Epidermal melanocyte (primary cell): Measurements from ENCODE around the gene EGFR.

Experiments
- DNase-seq: peaks from one replicate; pipeline ENCODE4 v3.0.0; 2011; ENCODE audit warnings: low spot score; ENCODE audit not compliant: insufficient read length

The EGFR gene

DNA sequence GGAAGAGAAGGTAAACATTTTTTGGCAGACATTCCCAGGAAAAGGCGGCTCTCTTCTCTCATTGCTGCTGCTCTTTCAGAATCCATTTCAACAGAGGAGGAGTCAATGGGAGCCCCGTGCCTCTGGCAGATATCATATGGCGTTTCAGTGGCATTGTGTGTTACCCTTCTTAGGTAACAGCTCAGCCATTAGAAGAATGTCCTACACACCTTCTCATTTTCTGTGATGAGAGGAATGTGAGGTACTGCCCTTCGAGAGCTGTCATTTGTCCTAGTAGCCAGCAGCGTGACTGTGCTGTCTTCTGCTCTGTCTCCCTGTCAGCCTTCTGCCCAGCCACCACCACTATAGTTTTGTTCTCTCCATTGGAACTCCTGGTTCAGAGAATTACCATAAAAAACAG is 102.4 kb downstream of the EGFR start:
- DNase-seq: no peak

DNA sequence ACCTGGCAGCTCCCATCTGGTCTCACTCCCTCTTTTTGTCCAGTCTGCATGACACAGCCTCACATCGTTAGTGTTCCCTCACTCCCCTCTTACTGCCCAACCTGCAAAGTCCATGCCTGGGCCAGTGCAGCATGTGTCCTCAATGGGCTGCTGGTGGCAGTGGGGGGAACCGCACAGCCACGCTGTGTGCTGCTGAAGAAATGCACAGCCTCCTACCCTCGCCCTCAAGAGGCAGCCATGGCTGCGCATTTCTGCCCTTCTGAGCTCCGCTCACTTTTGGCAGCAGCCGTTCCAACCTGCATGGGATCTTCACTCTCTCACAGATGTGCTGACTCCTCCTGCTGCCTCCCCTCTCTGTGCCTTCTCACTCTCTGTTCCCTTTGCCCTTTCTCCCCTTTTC is 103.4 kb downstream of the EGFR start:
- no peak for DNase-seq

DNA sequence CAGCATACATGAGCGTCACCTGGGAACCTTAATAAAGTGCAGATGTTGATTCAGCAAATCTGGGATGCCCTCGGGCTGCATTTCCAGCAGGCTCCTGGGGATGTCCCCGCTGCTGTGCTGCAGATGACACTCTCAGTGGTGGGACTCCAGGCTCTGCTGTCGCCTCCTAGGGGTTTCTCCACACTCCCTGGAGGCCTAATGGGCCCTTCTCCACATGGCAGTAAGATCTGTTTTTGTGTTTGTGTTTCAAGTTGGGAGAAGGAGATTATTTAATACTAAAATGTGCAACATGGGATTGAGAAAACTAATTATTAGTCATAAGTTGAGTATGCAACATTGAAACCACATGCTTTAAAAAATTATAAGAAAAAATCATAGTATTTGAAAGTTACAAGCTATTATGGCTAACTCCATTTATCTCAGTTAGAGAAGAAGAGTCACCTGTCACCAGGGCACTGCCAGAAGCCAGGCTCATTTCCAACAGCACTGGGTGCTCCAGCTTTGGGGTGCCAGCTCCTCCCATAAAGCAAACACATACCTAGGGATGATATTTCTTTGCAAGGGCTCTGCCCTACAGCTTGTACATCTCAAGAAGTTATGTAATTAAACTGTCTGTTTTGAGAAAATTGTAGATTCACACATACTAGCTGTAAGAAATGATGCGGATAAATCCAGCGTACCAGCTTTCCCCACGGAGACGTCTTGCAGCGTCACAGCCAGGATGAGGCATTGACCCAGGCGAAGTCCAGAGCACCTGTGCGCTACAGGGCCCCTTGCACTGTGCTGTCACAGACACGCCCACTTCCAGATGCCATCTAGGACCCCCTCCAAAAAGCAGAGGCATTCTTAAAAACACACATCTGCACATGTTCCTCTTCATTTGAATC is 106.4 kb downstream of the EGFR start:
- DNase-seq: no peak

DNA sequence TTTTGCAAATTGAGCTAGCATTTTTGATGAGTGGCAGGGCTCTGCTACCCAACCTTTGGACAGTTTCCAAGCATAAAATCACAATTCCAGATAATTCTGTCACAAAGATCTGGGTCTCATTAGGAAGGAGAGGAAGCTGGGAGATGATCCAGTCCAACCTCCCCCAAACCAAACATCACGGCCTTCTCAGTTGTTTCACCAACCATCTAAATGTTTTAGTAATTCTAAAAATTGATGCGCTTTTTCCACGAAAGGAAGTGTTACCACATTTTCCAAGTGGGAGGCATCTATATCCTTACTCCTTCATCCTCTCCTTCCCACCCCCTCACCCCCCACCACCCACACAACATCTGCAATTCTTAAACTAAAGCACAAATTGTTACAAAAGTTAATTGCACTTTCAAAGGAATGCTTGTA is 108.3 kb downstream of the EGFR start:
- DNase-seq: no peak

DNA sequence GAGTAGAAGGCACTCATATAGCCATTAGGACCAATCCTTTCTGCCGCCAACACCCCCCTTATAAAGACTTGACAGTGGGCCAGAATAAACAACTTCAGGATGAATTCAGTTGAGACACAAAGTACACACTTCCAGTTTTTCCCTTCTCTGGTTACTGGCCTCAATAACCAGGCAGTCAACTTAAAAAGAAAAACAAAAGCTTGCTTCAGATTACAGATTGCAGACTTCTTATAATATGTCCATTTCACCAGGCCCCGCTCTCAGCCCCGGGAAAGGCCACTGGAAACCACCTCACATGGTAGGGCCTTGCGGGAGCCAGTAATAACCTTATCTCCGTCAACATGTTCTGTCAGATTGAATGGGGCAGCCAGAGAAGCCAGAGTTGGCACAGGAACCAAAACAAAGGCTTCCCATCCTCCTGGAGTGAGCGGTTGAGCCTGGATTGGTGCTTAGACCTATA is 108.8 kb downstream of the EGFR start:
- DNase-seq: no peak

DNA sequence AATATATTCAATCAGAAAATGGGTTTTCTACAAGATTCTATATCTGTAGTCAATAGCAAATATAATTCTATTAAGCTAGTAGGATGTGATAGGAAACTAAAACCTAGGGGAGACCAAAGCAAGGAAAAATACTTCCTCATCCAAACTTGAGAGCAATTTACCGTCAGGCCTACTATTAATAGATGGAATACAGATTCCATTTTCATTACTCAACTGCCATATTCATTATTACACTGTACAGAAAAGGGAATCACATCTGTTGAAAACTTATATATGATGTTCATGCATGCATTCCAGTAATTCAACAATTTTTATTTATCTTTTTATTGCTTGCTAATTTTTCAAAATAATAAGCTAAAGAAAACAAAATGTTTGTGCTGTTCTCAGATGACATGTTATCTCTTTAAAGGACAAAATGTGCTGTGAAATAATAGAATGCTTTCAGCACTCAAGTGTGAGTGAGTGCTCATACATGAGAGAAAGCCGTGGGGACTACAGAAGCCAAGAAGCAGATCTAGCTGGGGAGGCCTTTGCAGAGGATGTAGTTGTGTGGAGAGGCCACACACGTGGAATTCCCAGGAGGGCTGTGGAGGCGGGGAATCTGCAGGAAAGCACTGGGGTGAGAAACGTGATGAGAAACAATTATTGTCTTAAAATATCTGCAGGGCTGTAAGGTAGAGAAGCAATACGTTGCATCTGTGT is 110.0 kb downstream of the EGFR start:
- no peak for DNase-seq

DNA sequence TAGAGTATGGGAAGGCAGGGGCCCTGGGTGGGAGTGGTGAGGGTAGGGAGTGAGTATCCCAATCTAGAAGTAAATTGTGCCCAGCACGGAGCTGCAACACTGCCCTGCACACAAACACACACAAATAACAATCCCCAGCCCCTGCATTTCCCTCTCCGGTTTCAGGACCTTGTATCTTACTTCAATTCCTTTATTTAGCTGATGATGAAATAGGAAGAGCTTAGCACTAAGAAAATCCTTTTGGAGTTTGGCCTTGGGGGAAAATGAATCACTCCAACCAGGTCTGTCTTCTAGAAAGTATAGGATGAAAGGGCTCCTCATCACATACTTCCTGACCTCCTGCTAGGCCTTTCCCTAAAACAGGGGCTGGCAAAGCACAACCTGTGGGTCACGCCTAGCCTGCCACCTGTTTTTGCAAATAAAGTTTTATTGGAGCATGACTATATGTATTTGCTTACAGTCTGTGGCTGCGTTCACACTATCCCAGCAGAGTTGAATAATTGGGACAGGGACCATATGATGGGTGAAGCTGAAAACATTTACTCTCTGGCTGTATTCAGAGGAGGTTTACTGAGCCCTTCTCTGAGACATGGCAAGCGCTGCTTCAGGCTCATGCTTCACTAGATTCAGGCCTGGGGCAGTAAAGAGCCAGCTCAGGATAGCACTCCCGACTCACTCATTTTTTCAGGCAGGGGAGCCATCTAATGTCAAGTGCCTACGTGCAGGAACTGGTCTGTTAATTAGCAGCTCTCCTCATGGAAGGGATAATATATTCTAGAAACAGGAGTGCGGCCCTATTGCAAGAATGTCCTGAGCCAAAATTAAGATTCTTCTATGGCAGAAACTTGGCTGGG is 111.0 kb downstream of the EGFR start:
- DNase-seq: no peak

DNA sequence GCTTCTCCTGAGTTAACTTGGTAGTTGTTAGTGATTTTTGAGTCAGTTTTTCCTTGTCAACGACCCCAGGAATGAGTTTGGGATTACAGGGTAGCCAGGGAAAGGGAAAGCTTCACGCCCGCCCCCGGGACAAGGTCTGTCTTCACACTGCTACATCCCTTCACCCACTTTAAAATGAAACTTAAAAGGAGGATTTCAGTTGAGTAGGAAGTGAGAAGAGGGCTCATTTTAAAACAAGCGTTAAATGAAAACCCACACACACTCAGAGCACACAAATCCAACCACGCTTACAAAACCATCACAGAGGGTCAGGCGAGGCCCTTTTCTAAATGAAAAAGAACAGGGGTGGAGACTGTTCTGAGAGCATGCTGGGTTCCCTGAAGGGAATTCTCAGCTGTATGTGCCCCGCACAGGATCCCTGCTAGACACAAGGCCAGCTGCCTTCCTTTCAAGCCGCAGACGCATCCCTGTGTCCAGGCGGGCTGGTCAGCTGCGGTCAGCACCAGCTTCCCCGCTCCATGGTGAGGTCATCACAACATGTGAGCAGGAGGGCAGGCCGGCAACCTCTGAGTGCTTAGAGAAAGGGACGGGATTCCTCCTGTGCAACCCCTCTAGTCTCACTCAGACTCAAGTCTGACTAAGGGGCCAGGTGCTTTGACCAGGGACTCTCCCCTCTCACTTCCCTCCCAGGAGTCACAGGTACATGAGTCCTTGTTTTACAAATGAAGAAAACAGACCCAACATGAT is 111.8 kb downstream of the EGFR start:
- DNase-seq: no peak

DNA sequence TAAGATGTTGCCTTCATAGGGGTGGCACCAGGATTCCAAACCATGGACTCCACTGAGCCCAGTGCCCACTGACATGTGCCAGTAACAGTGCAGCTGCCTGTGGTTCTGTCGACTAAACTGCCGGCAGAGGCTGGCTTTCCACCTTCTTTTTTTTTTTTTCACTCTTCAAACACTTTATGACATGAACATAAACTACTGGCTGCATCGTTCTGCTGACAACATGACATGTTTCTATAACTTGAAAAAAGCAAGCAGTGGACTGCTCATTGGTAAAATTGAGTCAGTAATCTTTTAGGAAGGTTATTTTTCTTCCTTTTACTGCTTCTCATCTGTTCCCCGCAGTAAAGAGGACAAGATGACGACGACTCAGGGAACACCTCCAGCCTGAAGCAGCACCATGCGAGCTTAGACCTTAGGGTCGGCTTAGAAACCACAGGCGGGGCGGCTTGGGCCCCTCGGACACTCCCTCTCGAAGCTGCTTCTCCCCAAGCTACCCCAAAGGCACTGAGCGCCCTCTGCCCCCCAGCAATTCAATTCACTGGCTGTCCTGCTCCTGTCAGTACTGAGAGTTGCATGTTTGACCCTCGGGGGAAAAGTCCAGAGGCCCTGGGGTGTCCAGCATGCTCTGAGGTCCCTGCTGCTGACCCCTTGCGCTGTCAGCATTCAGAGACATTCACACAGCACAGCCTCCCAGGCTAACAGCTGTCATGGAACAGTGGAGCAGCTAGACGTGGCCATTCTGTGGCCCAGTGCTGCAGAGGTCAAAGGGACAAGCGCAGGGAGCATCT is 112.5 kb downstream of the EGFR start:
- no peak for DNase-seq

DNA sequence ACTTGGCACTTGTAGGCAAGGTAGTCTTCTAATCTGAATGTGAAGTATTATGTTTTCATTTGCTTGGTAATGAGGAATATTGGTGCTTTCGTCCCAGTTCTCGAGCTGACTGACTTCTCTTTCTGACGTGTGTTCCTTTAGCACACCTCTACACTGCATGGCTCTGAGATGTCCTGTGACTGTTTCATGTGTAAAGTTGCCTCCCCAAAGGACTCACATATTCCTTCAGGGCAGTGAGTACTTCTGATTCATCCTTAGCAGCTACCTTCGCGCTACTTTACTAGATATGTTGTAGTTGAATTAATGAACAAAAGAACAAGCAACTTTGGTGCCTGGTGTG is 113.7 kb downstream of the EGFR start:
- no peak for DNase-seq

DNA sequence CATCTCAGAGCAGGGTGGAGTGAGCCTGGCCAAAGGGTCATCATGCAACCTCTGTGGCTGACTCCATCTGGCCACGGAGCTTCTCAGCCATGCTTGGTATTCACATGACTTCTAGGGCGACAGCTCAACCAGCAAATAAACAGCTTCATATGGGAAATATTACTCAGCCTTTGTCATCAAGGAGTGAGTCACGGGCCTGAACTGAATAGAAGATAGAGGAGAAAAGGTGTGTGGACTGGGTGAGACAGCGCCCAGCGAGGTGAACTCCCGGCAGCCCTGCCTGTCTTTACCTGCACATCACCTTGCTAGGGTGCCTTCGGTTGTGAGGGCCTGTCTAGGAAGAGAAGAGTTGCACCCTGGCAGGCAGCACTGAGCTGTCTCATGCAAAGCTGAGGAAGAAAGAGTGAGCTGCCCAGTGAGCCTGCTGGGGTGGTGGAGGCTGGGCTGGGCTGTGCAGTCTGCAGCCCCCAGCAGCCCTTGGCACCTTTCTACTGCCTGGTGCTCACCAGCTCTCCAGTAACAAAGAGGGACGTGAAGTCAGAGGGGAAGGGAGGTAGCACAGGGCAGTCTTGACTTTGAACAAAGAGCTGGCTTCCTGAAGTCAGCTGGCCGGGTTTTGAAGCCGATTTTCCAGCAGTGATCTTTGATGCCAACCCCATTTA is 114.2 kb downstream of the EGFR start:
- DNase-seq: no peak

DNA sequence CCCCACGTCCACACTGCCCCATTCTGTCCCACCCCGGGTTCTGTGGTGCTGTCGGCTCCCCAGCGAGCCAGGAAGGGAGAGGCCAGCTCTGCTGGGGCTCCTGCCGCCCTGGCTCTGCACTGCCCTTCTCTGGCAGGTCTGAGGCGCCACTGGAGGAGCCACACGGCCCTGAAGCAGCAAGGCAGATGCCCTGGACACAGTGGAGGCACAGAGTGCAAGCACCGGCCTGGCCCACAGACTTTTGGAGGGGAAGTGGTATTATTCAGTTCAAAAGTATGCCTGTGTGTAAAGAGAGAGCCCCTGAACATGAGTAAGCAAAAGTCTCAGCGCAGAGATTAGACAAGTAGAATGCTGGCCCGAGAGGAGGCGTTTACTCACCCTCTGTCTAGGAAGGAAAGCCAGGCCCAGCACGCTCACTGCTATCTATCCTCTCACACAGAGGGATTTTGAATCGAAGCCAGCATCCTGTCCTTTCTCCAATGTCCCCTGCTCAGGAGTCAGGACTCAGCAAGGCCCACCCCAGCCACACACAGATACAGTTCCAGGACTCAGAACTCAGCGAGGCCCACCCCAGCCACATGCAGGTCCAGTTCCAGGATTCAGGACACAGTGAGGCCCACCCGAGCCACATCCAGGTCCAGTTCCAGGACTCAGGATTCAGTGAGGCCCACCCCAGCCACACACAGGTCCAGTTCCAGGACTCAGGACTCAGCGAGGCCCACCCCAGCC is 115.0 kb downstream of the EGFR start:
- no peak for DNase-seq

DNA sequence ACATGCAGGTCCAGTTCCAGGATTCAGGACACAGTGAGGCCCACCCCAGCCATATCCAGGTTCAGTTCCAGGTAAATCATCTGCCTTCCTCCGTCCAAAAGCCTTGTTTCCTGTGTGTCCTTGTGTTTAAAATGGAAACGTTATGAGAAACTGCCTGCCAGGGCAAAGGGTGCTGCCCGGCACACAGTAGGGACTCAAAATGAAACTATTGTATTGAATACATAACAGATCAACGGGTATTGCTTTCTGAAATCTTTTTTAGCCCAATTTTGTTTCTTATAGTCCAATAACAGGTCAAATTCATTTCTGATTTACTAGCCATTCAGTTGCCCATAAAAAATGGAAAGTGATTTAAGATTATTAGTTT is 115.5 kb downstream of the EGFR start:
- DNase-seq: no peak

DNA sequence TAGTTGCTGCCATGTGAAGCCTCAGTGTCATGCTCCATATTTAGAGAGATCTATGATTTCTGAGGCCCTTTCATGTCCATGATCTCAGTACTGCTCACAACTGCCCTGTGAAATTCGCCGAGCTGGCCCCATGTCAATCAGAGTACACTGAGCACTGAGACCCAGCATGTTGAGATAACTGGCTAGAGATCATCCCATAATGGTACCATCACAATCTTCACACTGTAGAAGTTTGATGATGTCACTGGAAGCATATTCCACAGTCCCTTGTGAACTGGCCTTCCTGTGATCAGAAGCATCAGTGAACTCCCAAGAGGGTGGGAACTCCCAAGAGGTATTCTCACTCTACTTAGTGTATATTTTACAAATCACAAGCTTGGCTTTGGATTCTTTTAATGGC is 116.0 kb downstream of the EGFR start:
- DNase-seq: no peak

DNA sequence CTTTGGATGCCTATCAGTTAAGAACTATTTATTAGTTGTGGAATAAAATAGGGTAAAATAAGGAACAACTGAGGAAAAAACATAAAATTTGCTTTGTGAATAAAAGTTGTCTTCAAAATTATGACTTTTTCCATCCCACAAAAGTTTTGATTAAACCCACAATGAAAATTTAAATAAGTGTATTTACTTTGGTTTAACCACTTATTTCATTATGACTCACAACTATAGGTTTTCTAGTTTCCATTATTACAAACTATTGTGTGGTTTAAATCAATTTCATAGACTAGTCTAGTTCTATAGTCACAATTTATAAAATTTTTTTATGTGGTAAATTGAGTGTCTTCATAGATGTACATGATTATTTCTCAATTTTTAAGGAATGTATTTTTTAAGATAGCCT is 116.6 kb downstream of the EGFR start:
- no peak for DNase-seq

DNA sequence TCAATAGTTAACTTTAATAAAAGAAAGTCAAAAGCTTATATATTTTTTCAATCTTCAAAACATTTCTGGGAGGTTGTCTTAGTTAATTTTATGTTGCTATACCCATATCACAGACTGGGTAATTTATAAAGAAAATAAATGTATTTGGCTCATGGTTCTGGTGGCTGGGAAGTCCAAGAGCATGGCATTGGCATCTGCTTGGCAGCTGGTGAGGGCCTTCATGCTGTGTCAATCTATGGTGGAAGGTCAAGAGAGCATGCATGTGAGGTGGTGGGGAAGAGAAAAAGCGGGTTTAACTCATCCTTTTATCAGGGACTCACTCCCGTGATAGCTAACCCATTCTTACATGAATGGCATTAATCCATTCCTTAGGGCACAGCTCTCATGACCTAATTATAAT is 119.8 kb downstream of the EGFR start:
- DNase-seq: no peak

DNA sequence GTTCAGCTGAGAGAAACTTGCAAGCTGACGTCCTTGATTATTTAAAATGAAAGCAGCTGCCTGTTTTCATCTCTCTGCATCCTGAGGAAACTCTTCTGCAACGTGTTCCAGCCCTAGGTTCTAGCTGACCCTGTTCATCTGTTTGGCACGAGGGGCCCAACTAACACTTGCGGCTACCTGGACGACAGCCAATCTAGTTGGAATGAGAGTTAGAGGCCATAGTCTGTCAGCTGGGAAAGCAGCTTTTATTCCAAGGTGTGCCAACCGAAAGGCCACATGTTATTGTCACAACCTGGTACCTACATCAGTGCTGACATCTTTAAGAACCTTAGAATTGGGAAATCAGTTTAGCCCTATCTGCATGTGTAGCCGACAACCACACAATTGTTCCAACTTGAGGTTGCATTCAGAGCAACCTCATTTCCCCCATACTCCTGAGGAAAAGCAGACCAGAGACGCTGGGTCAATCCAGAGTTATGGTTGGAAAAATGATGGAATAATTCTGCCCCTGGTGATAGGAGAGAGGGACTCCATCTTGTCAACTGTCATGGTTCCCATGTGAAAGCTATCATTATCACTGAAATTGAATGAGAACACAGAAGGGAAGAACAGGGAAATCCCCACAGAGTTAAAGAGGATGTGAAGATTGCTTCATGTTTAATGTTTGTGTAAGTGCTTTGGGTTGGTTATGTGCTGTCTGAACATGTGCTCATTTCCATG is 121.6 kb downstream of the EGFR start:
- no peak for DNase-seq

DNA sequence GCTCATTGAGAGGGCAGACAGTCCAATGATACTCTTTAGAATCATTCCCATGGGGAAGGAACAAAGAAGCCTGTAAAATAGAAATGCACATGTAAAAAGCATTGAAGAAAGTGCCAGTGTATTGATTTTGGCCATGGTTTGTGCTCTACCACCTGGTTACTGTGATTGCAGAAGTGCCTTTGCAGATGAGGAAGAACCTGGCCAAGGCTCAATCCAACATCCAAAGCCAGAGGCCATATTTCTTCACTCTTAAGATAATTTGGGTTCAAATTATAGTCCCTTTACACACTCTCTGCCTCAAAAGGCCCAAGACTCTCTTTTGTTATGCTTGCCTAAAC is 122.1 kb downstream of the EGFR start:
- DNase-seq: no peak
